Activated CD4-positive, alpha-beta T cell treated with anti-CD3 and anti-CD28 coated beads, Interleukin-2, amount 10 ng/mL, durations not matched to agents 7 days and 5 days (primary cell): Measurements from ENCODE around the gene ARHGAP28. TPM values are rescaled to one million over a fixed set of nuclear protein-coding genes. Genes with fewer than 3 reads are reported as not detected.

Experiments used
- CTCF ChIA-PET: fragments of 350-600 bp; sonication (Branson Sonifier 250); formaldehyde crosslinking; loops from one replicate; lab custom pipeline; 2021; ENCODE audit warnings: antibody characterized with exemption; lab: Charles Lee
- POLR2A ChIA-PET: fragments of 350-600 bp; sonication (Branson Sonifier 250); formaldehyde crosslinking; loops from one replicate; lab custom pipeline; 2021; ENCODE audit warnings: antibody characterized with exemption; lab: Charles Lee
- DNase-seq: peaks from one replicate; pipeline ENCODE4 v3.0.0-alpha.2; 2020
- H3K27ac Mint-ChIP-seq: one replicate; pipeline ENCODE4 v1.8.0; 2021; ENCODE audit warnings: mild to moderate bottlenecking, moderate library complexity, mixed read lengths
- H3K27me3 Mint-ChIP-seq: one replicate; pipeline ENCODE4 v1.8.0; 2021; ENCODE audit warnings: mixed read lengths
- H3K36me3 Mint-ChIP-seq: one replicate; pipeline ENCODE4 v1.8.0; 2021; ENCODE audit warnings: low read depth, mixed read lengths
- H3K4me1 Mint-ChIP-seq: one replicate; pipeline ENCODE4 v1.8.0; 2021; ENCODE audit warnings: mixed read lengths
- H3K4me3 Mint-ChIP-seq: one replicate; pipeline ENCODE4 v1.8.0; 2021; ENCODE audit warnings: mild to moderate bottlenecking, moderate library complexity, mixed read lengths
- H3K9me3 Mint-ChIP-seq: one replicate; pipeline ENCODE4 v1.8.0; 2021; ENCODE audit warnings: mixed read lengths
- total RNA-seq, 2 experiments: library from RNA; stranded (reverse); gene quantifications; one replicate each; pipeline ENCODE4 v1.2.3, GENCODE V29; 2021

Gene ARHGAP28
- total RNA-seq, 2 experiments from 2014 or later, result not detected

DNA sequence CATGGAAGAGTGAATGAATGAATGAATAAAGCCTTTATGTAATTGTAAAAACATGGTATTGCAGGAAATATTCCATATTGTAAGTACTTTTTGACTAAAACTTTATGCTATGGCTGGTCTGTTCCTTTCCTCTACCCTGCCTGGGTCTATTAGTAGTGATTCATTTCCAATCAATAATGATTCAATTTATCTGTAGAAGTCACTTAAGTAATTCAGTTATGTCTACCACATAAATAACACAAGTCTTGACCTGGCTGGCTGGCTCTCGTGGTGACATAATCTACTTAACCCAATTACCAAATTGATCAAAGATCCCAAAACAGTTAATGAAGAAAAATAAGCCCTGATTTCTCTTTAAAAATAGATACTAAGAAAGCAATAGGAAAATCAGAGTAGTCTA, 7.8 kb upstream of the ARHGAP28 start:
- CTCF ChIA-PET, result no interaction called here
- Mint-ChIP-seq H3K9me3 (no peaks in the 10 kb centered on the region), H3K27me3 (no peaks in the 10 kb centered on the region), H3K36me3 (no peaks in the 10 kb centered on the region), H3K4me3 (no peak overlapping the region), H3K4me1 (no peaks in the 10 kb centered on the region), H3K27ac (no peak overlapping the region)
- POLR2A ChIA-PET, result no interaction called here
- DNase-seq, result no peak

- no peak for DNase-seq
- no peaks in the 10 kb centered on the region for H3K9me3 Mint-ChIP-seq
- ChIA-PET CTCF (no interaction called here), POLR2A (no interaction called here)
- H3K4me1 Mint-ChIP-seq, result no peaks in the 10 kb centered on the region
- no peaks in the 10 kb centered on the region for H3K36me3 Mint-ChIP-seq
- H3K27me3 Mint-ChIP-seq, result no peaks in the 10 kb centered on the region
- no peak overlapping the region for H3K4me3 Mint-ChIP-seq
- no peak overlapping the region for H3K27ac Mint-ChIP-seq
Observed at GRCh38 chr18:6722690-6723089, 6.8 kb upstream of the ARHGAP28 start.

DNA sequence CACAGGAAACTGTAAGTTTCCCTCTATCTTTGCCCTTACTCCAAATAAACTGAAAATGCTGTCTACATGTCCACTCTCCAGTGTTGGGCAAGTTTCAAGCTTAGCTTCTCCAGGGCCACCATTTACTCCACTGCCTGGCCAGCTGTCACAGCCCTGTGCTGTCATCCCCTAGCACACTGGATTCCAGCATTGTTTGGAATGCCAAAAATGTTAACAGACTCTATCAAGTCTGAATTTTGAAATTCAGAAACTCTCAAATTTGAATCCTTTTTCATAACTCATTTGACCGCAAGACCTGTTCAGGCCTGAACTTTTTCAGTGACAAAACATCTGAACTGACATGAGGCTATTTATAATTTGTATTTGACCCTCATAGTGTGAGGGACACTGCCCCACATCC, 5.2 kb upstream of the ARHGAP28 start:
- Mint-ChIP-seq H3K9me3 (no peaks in the 10 kb centered on the region), H3K27ac (no peak overlapping the region), H3K4me3 (no peak overlapping the region), H3K4me1 (peaks cover 3% of the 10 kb centered on the region), H3K27me3 (peaks cover 13% of the 10 kb centered on the region), H3K36me3 (no peaks in the 10 kb centered on the region)
- ChIA-PET POLR2A (no interaction called here), CTCF (no interaction called here)
- no peak for DNase-seq

- H3K4me3 Mint-ChIP-seq, result no peak overlapping the region
- peaks cover 5% of the 10 kb centered on the region for H3K4me1 Mint-ChIP-seq
- POLR2A ChIA-PET, result no interaction called here
- CTCF ChIA-PET, result no interaction called here
- H3K9me3 Mint-ChIP-seq, result no peaks in the 10 kb centered on the region
- H3K27ac Mint-ChIP-seq, result no peak overlapping the region
- peaks cover 28% of the 10 kb centered on the region for H3K27me3 Mint-ChIP-seq
- H3K36me3 Mint-ChIP-seq, result no peaks in the 10 kb centered on the region
- no peak for DNase-seq
Observed at GRCh38 chr18:6728331-6728730, 1.2 kb upstream of the ARHGAP28 start.

DNA sequence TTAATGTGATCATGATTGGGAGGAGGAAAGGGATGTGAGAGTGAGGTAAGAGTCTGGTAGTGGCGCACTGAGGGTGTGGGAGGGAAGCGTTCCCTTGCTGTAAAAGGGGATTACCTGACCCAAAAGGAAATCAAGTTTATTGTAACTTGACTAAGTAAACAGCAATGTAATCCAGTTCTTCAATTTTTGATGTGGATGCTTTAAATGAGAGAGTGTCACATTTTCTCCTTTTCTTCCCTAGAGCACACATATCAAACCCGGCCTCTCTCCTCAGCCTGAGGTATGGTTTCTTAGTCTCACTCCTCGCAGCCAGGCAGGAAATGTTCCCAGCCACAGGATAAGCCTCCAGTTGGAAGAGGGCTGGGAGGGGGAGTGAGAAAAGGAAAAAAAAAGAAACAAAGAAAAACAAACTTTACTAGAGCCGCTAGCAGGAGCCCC, 688 bp upstream of the ARHGAP28 start:
- Mint-ChIP-seq H3K27me3 (peaks cover 28% of the 10 kb centered on the region), H3K36me3 (no peaks in the 10 kb centered on the region), H3K9me3 (no peaks in the 10 kb centered on the region), H3K4me3 (peak overlapping the region; percentile 67), H3K4me1 (peaks cover 5% of the 10 kb centered on the region), H3K27ac (no peak overlapping the region)
- no peak for DNase-seq
- ChIA-PET POLR2A (no interaction called here), CTCF (no interaction called here)

GRCh38 chr18:6730416-6731221, 1.1 kb downstream of the ARHGAP28 start:
- Mint-ChIP-seq H3K4me3 (no peak overlapping the region), H3K9me3 (no peaks in the 10 kb centered on the region), H3K4me1 (peaks cover 5% of the 10 kb centered on the region), H3K27ac (no peak overlapping the region), H3K27me3 (peaks cover 28% of the 10 kb centered on the region), H3K36me3 (no peaks in the 10 kb centered on the region)
- no peak for DNase-seq
- CTCF ChIA-PET, result no interaction called here
- POLR2A ChIA-PET, result no interaction called here

DNA sequence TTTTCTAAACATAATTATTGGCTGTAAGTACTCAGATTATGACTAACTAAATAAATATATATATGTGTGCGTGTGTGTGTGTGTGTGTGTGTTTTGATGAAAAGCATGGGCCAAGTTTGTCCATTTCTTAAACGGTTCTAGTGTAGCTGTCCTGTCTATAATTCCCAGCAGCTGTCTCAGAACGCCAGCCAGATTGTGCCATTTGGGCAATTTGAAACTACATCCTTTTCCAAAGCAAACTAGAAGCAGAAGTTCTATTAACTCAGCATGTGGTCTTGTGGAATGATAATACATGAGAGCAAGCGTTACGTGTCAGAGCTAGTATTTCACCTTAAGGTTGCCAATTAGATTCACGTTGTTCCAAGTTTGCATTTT, 1.7 kb downstream of the ARHGAP28 start:
- DNase-seq, result no peak
- Mint-ChIP-seq H3K4me1 (peaks cover 5% of the 10 kb centered on the region), H3K9me3 (no peaks in the 10 kb centered on the region), H3K36me3 (no peaks in the 10 kb centered on the region), H3K27ac (no peak overlapping the region), H3K4me3 (no peak overlapping the region), H3K27me3 (peaks cover 28% of the 10 kb centered on the region)
- POLR2A ChIA-PET, result no interaction called here
- CTCF ChIA-PET, result interaction anchor here (0.7 kb wide), 2 partner anchors 187 to 770 kb away, joined by 3 to 5 read pairs; no protein-coding TSS in a partner anchor

- Mint-ChIP-seq H3K27ac (no peak overlapping the region), H3K4me3 (no peak overlapping the region), H3K27me3 (peaks cover 28% of the 10 kb centered on the region), H3K4me1 (peaks cover 5% of the 10 kb centered on the region), H3K36me3 (no peaks in the 10 kb centered on the region), H3K9me3 (no peaks in the 10 kb centered on the region)
- CTCF ChIA-PET, result no interaction called here
- DNase-seq, result no peak
- POLR2A ChIA-PET, result no interaction called here
Observed at GRCh38 chr18:6732952-6733351, 3.4 kb downstream of the ARHGAP28 start.

DNA sequence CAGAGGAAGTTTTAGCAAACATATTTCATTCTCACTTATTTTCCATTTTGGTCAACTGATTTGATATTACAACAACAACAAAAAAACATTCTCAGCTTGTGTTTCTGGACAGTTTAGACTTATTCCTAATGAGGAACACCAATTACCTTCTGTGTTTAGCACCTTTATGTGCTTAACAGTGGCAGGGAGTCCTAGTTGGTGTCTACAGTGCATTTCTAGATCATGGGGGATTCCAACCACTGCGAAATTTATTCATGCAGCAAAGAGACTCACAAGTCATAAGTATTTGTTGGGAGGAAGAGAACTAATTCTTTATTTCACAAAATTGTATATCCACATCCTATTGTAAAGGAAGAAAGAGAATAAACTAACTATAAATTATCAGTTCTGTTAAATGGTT, 4.2 kb downstream of the ARHGAP28 start:
- CTCF ChIA-PET, result no interaction called here
- no peak overlapping the region for H3K27ac Mint-ChIP-seq

GRCh38 chr18:6734726-6735430, 5.4 kb downstream of the ARHGAP28 start:
- no peak overlapping the region for H3K27ac Mint-ChIP-seq
- DNase-seq, result no peak
- POLR2A ChIA-PET, result no interaction called here
- no peaks in the 10 kb centered on the region for H3K36me3 Mint-ChIP-seq
- H3K9me3 Mint-ChIP-seq, result no peaks in the 10 kb centered on the region
- peaks cover 1% of the 10 kb centered on the region for H3K4me1 Mint-ChIP-seq
- no peak overlapping the region for H3K4me3 Mint-ChIP-seq
- CTCF ChIA-PET, result no interaction called here
- peaks cover 15% of the 10 kb centered on the region for H3K27me3 Mint-ChIP-seq

More for the DNA sequence above, 4.2 kb downstream of the ARHGAP28 start:
- H3K4me1 Mint-ChIP-seq, result peaks cover 5% of the 10 kb centered on the region
- no peaks in the 10 kb centered on the region for H3K9me3 Mint-ChIP-seq
- no peak for DNase-seq
- H3K36me3 Mint-ChIP-seq, result no peaks in the 10 kb centered on the region
- POLR2A ChIA-PET, result no interaction called here
- peaks cover 21% of the 10 kb centered on the region for H3K27me3 Mint-ChIP-seq
- H3K4me3 Mint-ChIP-seq, result no peak overlapping the region

DNA sequence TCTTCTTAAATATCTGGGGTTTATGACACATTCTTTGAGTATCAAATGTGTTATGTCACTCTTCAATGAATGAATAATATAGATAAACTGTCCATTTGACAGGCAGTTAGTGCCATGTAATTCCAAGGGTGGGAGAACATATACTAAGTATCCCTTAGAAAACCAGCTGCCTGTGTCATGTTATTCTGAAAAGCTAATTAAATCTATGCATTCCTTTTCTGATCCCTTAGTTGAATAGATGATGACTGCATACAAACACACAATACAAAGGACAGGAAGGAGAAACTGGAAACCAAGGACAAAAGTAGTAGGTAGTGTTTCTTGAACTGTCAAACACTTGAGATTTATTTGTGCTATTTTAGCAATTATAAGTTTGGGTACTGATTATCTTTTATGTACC, 8.3 kb downstream of the ARHGAP28 start:
- DNase-seq, result no peak
- H3K4me3 Mint-ChIP-seq, result no peak overlapping the region
- H3K27ac Mint-ChIP-seq, result no peak overlapping the region
- POLR2A ChIA-PET, result no interaction called here
- CTCF ChIA-PET, result no interaction called here
- H3K36me3 Mint-ChIP-seq, result no peaks in the 10 kb centered on the region
- H3K9me3 Mint-ChIP-seq, result no peaks in the 10 kb centered on the region
- no peaks in the 10 kb centered on the region for H3K27me3 Mint-ChIP-seq
- no peaks in the 10 kb centered on the region for H3K4me1 Mint-ChIP-seq

DNA sequence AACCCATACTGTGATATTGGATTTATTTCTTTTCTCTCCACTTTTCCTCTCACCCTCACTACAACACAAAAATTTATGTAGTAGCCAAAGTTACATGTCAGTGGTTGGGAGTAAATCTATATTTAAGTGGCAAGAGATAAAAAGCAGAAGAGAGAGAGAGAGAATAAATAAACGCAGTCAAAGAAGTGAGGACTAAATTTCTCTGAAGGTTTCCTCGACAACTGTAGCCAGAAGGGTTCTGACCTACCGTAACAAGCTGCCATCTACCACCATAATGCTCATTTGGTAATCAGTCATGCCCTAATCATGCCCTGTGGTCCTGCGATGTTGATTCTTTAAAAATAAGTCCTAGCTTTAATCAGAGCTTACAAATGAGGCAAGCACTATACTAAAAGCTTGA, 9.1 kb downstream of the ARHGAP28 start:
- POLR2A ChIA-PET, result no interaction called here
- H3K4me3 Mint-ChIP-seq, result no peak overlapping the region
- no peaks in the 10 kb centered on the region for H3K4me1 Mint-ChIP-seq
- no peaks in the 10 kb centered on the region for H3K27me3 Mint-ChIP-seq
- no peaks in the 10 kb centered on the region for H3K9me3 Mint-ChIP-seq
- no peak overlapping the region for H3K27ac Mint-ChIP-seq
- no peak for DNase-seq
- H3K36me3 Mint-ChIP-seq, result no peaks in the 10 kb centered on the region
- CTCF ChIA-PET, result no interaction called here

GRCh38 chr18:6741232-6741663, 11.7 kb downstream of the ARHGAP28 start:
- ChIA-PET POLR2A (no interaction called here), CTCF (interaction anchor here (0.7 kb wide), 1 partner anchor 239 kb away, joined by 11 read pairs; no protein-coding TSS in a partner anchor)
- Mint-ChIP-seq H3K4me1 (no peaks in the 10 kb centered on the region), H3K9me3 (no peaks in the 10 kb centered on the region), H3K36me3 (no peaks in the 10 kb centered on the region), H3K27me3 (no peaks in the 10 kb centered on the region), H3K4me3 (no peak overlapping the region), H3K27ac (no peak overlapping the region)
- DNase-seq, result no peak
